NB4 (cell line): ENCODE measurements around the gene PPP1R1C.

Source experiments
- POLR2A ChIP-seq: IDR thresholded peaks from 2 replicates; pipeline ENCODE4 v1.6.1; 2011; ENCODE audit warnings: mild to moderate bottlenecking; ENCODE audit not compliant: insufficient read length; ENCODE audit errors: extremely low read depth
- TF ChIP-seq, protein P1 (sequence below): IDR thresholded peaks from one replicate; pipeline ENCODE4 v1.5.1; 2012; ENCODE audit warnings: low read depth, low read length

DNA sequence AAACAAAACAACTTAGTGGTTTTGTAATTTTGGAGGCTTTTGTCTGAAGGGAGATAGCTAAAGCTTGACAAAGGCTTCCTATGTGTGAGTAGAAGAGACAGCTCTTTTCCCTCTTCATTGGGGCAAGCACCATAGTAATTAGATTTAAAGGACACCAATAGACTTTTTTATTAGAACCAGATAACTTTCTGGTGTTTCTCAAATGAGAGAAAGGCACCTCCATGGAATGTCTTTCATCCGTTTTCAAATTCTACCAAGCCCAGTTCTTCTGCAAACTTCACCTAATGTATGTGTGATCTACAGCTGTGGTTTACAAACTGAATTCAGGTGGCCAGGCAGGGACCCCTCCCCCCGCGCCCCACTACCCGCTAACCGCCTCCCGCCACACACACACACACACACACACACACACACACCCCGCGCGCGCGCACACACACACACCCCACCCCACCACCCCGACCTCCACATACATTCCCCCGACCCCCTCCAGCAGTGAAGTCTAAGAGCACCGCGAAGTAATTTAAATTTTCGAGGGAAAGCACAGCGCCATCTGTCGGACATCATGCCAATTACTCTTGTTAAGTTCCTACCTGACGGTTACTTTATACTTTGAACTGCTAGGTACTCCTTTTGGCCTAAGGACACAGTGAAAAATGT is 31.6 kb upstream of the PPP1R1C start:
- TF ChIP-seq, protein P1, sequence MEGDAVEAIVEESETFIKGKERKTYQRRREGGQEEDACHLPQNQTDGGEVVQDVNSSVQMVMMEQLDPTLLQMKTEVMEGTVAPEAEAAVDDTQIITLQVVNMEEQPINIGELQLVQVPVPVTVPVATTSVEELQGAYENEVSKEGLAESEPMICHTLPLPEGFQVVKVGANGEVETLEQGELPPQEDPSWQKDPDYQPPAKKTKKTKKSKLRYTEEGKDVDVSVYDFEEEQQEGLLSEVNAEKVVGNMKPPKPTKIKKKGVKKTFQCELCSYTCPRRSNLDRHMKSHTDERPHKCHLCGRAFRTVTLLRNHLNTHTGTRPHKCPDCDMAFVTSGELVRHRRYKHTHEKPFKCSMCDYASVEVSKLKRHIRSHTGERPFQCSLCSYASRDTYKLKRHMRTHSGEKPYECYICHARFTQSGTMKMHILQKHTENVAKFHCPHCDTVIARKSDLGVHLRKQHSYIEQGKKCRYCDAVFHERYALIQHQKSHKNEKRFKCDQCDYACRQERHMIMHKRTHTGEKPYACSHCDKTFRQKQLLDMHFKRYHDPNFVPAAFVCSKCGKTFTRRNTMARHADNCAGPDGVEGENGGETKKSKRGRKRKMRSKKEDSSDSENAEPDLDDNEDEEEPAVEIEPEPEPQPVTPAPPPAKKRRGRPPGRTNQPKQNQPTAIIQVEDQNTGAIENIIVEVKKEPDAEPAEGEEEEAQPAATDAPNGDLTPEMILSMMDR = peak; percentile 61
- TF ChIP-seq POLR2A = no peak
